Measurements from ENCODE around the gene BRIP1. TPM values are rescaled to one million over a fixed set of nuclear protein-coding genes. Genes with fewer than 3 reads are reported as not detected.
"Not testable (repeated sequence)": the region's sequence is repeated elsewhere in the genome, so short reads cannot be mapped to it uniquely, and the experiment has no call there.

BRIP1 gene
- total and polyA plus RNA-seq, 2 experiments from 2014 or later: 8.0 to 23.1 TPM

GRCh38 chr17:61885865-61886264, 22.5 kb upstream of the BRIP1 start:
- not testable (repeated sequence) for H4K20me1 ChIP-seq (replicated peaks; ENCODE audit: insufficient read depth); H3F3A ChIP-seq (replicated peaks; ENCODE audit: low read depth); H3K27me3 ChIP-seq (ENCODE audit: insufficient read depth); H3K4me3 Mint-ChIP-seq; H3K9me3 Mint-ChIP-seq; H3K4me1 ChIP-seq (ENCODE audit: insufficient read depth); H3K27me3 Mint-ChIP-seq (ENCODE audit: insufficient read depth, low read depth, poor library complexity); H2AFZ ChIP-seq; ATAC-seq; H3K79me2 ChIP-seq (replicated peaks; ENCODE audit: insufficient read depth); DNase-seq (ENCODE audit: low spot score); H3K27ac Mint-ChIP-seq; H3K4me3 ChIP-seq; H3K9me2 ChIP-seq (ENCODE audit: insufficient read depth); H3K36me3 ChIP-seq (ENCODE audit: insufficient read depth); H3K4me1 Mint-ChIP-seq; H3K27ac ChIP-seq (ENCODE audit: low read depth); H3K4me2 ChIP-seq
- H3K36me3 Mint-ChIP-seq (ENCODE audit: low read depth): peaks cover 21% of the 10 kb centered on the region

DNA sequence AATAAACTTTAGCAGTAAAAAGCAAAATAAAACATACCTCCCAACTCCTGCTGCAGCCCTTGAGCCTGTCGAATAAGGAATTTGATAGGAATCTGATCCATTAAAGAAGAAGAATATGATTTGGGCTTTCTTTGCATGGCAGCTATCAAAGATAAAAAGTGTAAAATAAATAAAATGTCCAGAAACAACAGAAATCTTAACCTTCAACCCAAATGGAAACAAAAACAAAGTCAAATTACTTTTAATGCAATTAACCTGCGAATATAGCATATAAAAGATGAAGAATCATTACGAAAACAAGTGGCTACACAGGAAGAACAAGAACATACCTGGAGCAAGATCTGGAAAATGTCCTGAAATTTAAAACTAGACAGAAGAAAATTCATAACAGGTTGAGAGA, 21.5 kb upstream of the BRIP1 start:
- ATAC-seq (no peak), DNase-seq (ENCODE audit: low spot score) (no peak)
- no peak overlapping the region for H3K4me3 Mint-ChIP-seq
- Histone ChIP-seq H3F3A (replicated peaks; ENCODE audit: low read depth) (no peaks in the 10 kb centered on the region), H3K27me3 (ENCODE audit: insufficient read depth) (no peaks in the 10 kb centered on the region), H3K79me2 (replicated peaks; ENCODE audit: insufficient read depth) (no peaks in the 10 kb centered on the region), H2AFZ (no peak overlapping the region), H3K4me1 (ENCODE audit: insufficient read depth) (no peaks in the 10 kb centered on the region), H3K4me3 (no peak overlapping the region), H4K20me1 (replicated peaks; ENCODE audit: insufficient read depth) (no peaks in the 10 kb centered on the region), H3K36me3 (ENCODE audit: insufficient read depth) (peaks cover 7% of the 10 kb centered on the region; the same call in 1 of the 2 replicates), H3K27ac (ENCODE audit: low read depth) (no peak overlapping the region), H3K4me2 (no peak overlapping the region), H3K9me2 (ENCODE audit: insufficient read depth) (no peaks in the 10 kb centered on the region)
- H3K27me3 Mint-ChIP-seq (ENCODE audit: insufficient read depth, low read depth, poor library complexity): no peaks in the 10 kb centered on the region
- H3K36me3 Mint-ChIP-seq (ENCODE audit: low read depth): peaks cover 17% of the 10 kb centered on the region
- TF ChIP-seq, protein P1, sequence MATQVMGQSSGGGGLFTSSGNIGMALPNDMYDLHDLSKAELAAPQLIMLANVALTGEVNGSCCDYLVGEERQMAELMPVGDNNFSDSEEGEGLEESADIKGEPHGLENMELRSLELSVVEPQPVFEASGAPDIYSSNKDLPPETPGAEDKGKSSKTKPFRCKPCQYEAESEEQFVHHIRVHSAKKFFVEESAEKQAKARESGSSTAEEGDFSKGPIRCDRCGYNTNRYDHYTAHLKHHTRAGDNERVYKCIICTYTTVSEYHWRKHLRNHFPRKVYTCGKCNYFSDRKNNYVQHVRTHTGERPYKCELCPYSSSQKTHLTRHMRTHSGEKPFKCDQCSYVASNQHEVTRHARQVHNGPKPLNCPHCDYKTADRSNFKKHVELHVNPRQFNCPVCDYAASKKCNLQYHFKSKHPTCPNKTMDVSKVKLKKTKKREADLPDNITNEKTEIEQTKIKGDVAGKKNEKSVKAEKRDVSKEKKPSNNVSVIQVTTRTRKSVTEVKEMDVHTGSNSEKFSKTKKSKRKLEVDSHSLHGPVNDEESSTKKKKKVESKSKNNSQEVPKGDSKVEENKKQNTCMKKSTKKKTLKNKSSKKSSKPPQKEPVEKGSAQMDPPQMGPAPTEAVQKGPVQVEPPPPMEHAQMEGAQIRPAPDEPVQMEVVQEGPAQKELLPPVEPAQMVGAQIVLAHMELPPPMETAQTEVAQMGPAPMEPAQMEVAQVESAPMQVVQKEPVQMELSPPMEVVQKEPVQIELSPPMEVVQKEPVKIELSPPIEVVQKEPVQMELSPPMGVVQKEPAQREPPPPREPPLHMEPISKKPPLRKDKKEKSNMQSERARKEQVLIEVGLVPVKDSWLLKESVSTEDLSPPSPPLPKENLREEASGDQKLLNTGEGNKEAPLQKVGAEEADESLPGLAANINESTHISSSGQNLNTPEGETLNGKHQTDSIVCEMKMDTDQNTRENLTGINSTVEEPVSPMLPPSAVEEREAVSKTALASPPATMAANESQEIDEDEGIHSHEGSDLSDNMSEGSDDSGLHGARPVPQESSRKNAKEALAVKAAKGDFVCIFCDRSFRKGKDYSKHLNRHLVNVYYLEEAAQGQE (IDR thresholded peaks at IDR 0.05; ENCODE audit: unreplicated experiment): no peak
- TF ChIP-seq CREB1 (CRISPR knock-in tag; IDR thresholded peaks at IDR 0.05; ENCODE audit: low read depth) (no peak), EZH2 (IDR thresholded peaks at IDR 0.05; ENCODE audit: low read depth, unreplicated experiment) (no peak), ZNF114 (CRISPR knock-in tag; IDR thresholded peaks at IDR 0.05) (no peak)
- no peak overlapping the region for H3K27ac Mint-ChIP-seq
- no peaks in the 10 kb centered on the region for H3K9me3 Mint-ChIP-seq
- H3K4me1 Mint-ChIP-seq: no peaks in the 10 kb centered on the region

DNA sequence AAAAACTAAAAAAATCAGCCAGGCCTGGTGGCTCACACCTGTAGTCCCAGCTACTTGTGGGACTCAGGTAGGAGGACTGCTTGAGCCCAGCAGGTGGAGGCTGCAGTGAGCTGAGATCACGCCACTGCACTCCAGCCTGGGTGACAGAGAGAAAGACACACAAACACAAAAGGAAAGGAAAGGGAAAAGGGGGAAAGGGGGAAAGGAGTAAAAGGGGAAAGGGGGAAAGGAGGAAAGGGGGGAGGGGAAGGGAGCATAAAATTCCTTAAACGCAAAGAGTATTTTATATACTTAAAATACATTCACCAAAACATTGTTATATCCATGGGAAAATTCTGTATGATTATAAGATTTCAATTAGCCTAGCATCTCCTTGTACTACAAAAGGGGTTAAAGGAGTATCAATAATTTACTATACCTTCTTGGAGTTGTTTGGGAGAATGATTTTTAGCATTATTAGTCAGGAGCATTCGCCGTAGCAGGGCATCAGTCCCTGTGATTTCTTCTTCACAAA, 17.3 kb upstream of the BRIP1 start:
- no peak overlapping the region for H3K27ac ChIP-seq (ENCODE audit: low read depth)
- TF ChIP-seq POLR2AphosphoS5 (IDR thresholded peaks at IDR 0.05; ENCODE audit: low read depth): no peak
- TF ChIP-seq STAT1 (IDR thresholded peaks at IDR 0.05; ENCODE audit: unreplicated experiment): no peak
- TF ChIP-seq ZNF114 (CRISPR knock-in tag; IDR thresholded peaks at IDR 0.05): no peak
- ATAC-seq (no peak), DNase-seq (ENCODE audit: low spot score) (no peak)
- no peaks in the 10 kb centered on the region for H3K79me2 ChIP-seq (replicated peaks; ENCODE audit: insufficient read depth)
- Mint-ChIP-seq H3K4me1 (no peaks in the 10 kb centered on the region), H3K4me3 (no peak overlapping the region), H3K27ac (no peak overlapping the region), H3K27me3 (ENCODE audit: insufficient read depth, low read depth, poor library complexity) (no peaks in the 10 kb centered on the region), H3K9me3 (no peaks in the 10 kb centered on the region), H3K36me3 (ENCODE audit: low read depth) (peaks cover 13% of the 10 kb centered on the region; the same call in 2 of the 3 replicates)
- H3K4me2 ChIP-seq: no peak overlapping the region
- H3K27me3 ChIP-seq (ENCODE audit: insufficient read depth): no peaks in the 10 kb centered on the region
- no peak overlapping the region for H2AFZ ChIP-seq
- no peaks in the 10 kb centered on the region for H4K20me1 ChIP-seq (replicated peaks; ENCODE audit: insufficient read depth)
- H3K4me1 ChIP-seq (ENCODE audit: insufficient read depth): no peaks in the 10 kb centered on the region
- peaks cover 16% of the 10 kb centered on the region for H3K36me3 ChIP-seq (ENCODE audit: insufficient read depth)
- H3K9me2 ChIP-seq (ENCODE audit: insufficient read depth): no peaks in the 10 kb centered on the region
- H3F3A ChIP-seq (replicated peaks; ENCODE audit: low read depth): no peaks in the 10 kb centered on the region
- H3K4me3 ChIP-seq: no peak overlapping the region

All from GM23338 (cell line).